WTC11 (cell line): ENCODE results near the gene SLC24A4. TPM values are rescaled to one million over a fixed set of nuclear protein-coding genes. Genes with fewer than 3 reads are reported as not detected.

Experiments
- ATAC-seq: fragments of 200-7000 bp; cut with Tn5 transposase; 2 replicates; pipeline ENCODE4 v1.10.0; 2021; ENCODE audit warnings: mild to moderate bottlenecking, moderate library complexity
- CTCF ChIA-PET: fragments of 300-600 bp; sonication (Branson Sonifier 250); formaldehyde crosslinking; loops from one replicate; lab custom pipeline; 2021; ENCODE audit warnings: antibody characterized with exemption; lab: Charles Lee
- POLR2A ChIA-PET: fragments of 350-600 bp; sonication (Branson Sonifier 250); formaldehyde crosslinking; loops from one replicate; lab custom pipeline; 2021; ENCODE audit warnings: antibody characterized with exemption; lab: Charles Lee
- DNase-seq: peaks from one replicate; pipeline ENCODE4 v3.0.0; 2021; ENCODE audit warnings: low spot score
- H3K27ac Mint-ChIP-seq: 2 replicates; pipeline ENCODE4 v1.8.0; 2021; ENCODE audit warnings: mixed read lengths
- H3K27me3 Mint-ChIP-seq: 2 replicates; pipeline ENCODE4 v1.8.0; 2021; ENCODE audit warnings: low read depth, mild to moderate bottlenecking, moderate library complexity, mixed read lengths
- H3K36me3 Mint-ChIP-seq: 2 replicates; pipeline ENCODE4 v1.8.0; 2021; ENCODE audit warnings: mixed read lengths
- H3K4me1 Mint-ChIP-seq: 2 replicates; pipeline ENCODE4 v1.8.0; 2022; ENCODE audit warnings: mixed read lengths
- H3K4me3 Mint-ChIP-seq: 2 replicates; pipeline ENCODE4 v1.8.0; 2021; ENCODE audit warnings: mild to moderate bottlenecking, moderate library complexity, mixed read lengths
- H3K9me3 Mint-ChIP-seq: 2 replicates; pipeline ENCODE4 v1.8.0; 2021; ENCODE audit warnings: mixed read lengths
- AFF4 ChIP-seq: sonication (generic); formaldehyde crosslinking; IDR thresholded peaks from 2 replicates; pipeline ENCODE4 v1.8.1; 2023; ENCODE audit warnings: mild to moderate bottlenecking, missing genetic modification reagents, borderline replicate concordance
- ATF2 ChIP-seq: sonication (generic); formaldehyde crosslinking; IDR thresholded peaks from 2 replicates; pipeline ENCODE4 v1.8.1; 2022; ENCODE audit warnings: low read depth, missing genetic modification reagents, borderline replicate concordance
- ATF6 ChIP-seq: sonication (generic); formaldehyde crosslinking; IDR thresholded peaks from 2 replicates; pipeline ENCODE4 v1.8.1; 2023; ENCODE audit warnings: mild to moderate bottlenecking, missing genetic modification reagents
- E2F5 ChIP-seq: sonication (generic); formaldehyde crosslinking; IDR thresholded peaks from 2 replicates; pipeline ENCODE4 v1.8.1; 2022; ENCODE audit warnings: mild to moderate bottlenecking, moderate library complexity, missing genetic modification reagents
- ELF4 ChIP-seq: sonication (generic); formaldehyde crosslinking; IDR thresholded peaks from 2 replicates; pipeline ENCODE4 v1.8.1; 2022; ENCODE audit warnings: low read depth, mild to moderate bottlenecking, moderate library complexity, missing genetic modification reagents
- EMX1 ChIP-seq: fragments of 250-450 bp; sonication (Bioruptor Pico); IDR thresholded peaks from 2 replicates; pipeline ENCODE4 v1.8.0; 2021; ENCODE audit warnings: mild to moderate bottlenecking
- ETV6 ChIP-seq: sonication (generic); formaldehyde crosslinking; IDR thresholded peaks from 2 replicates; pipeline ENCODE4 v1.8.1; 2022; ENCODE audit warnings: mild to moderate bottlenecking, missing genetic modification reagents
- GRHL2 ChIP-seq: fragments of 250-450 bp; sonication (Bioruptor Pico); IDR thresholded peaks from 2 replicates; pipeline ENCODE4 v1.8.0; 2022; ENCODE audit warnings: mild to moderate bottlenecking, moderate library complexity; ENCODE audit not compliant: insufficient replicate concordance, severe bottlenecking
- JAZF1 ChIP-seq: fragments of 250-450 bp; sonication (Bioruptor Pico); IDR thresholded peaks from 2 replicates; pipeline ENCODE4 v1.9.0; 2021; ENCODE audit warnings: moderate library complexity, mild to moderate bottlenecking, inconsistent platforms
- MYBL2 ChIP-seq: sonication (generic); formaldehyde crosslinking; IDR thresholded peaks from 2 replicates; pipeline ENCODE4 v1.8.1; 2023; ENCODE audit warnings: mild to moderate bottlenecking, moderate library complexity, missing genetic modification reagents
- NFYB ChIP-seq: sonication (generic); formaldehyde crosslinking; conservative IDR thresholded peaks from 2 replicates; pipeline ENCODE4 v1.8.0; 2022; ENCODE audit warnings: low read depth, missing genetic modification reagents
- NR3C1 ChIP-seq: sonication (generic); formaldehyde crosslinking; conservative IDR thresholded peaks from 2 replicates; pipeline ENCODE4 v1.8.1; 2023; ENCODE audit warnings: low read depth, mild to moderate bottlenecking, missing genetic modification reagents
- ZNF219 ChIP-seq: sonication (generic); formaldehyde crosslinking; IDR thresholded peaks from 2 replicates; pipeline ENCODE4 v1.8.0; 2023; ENCODE audit warnings: missing genetic modification reagents, mild to moderate bottlenecking, borderline replicate concordance
- ZNF396 ChIP-seq: fragments of 250-450 bp; sonication (Bioruptor Pico); IDR thresholded peaks from 2 replicates; pipeline ENCODE4 v1.8.0; 2021; ENCODE audit warnings: mild to moderate bottlenecking, moderate library complexity, borderline replicate concordance
- ZNF512 ChIP-seq: sonication (generic); formaldehyde crosslinking; IDR thresholded peaks from 2 replicates; pipeline ENCODE4 v1.8.1; 2022; ENCODE audit warnings: missing genetic modification reagents, borderline replicate concordance
- total RNA-seq: library from RNA; stranded (reverse); gene quantifications from 3 replicates; pipeline ENCODE4 v1.2.3, GENCODE V29; 2021

SLC24A4 gene
- total RNA-seq, 1 experiment from 2014 or later, result 0.90 TPM

- Mint-ChIP-seq H3K4me1 (peaks cover 19% of the 10 kb centered on the region), H3K27ac (no peak overlapping the region), H3K36me3 (no peaks in the 10 kb centered on the region), H3K9me3 (no peaks in the 10 kb centered on the region), H3K27me3 (no peaks in the 10 kb centered on the region)
- ChIA-PET CTCF (interaction anchor here (1.2 kb wide), 1 partner anchor 9 kb away, joined by 3 read pairs; no protein-coding TSS in a partner anchor), POLR2A (no interaction called here)
- ATAC-seq, result no peak
- no peak for DNase-seq
- no peak for TF ChIP-seq ZNF396 (CRISPR knock-in tag)
- TF ChIP-seq ZNF512, result no peak
- TF ChIP-seq, all 79 proteins: peak for 0
- H3K4me3 Mint-ChIP-seq, result no peak overlapping the region
Measured at GRCh38 chr14:92391726-92392125, 68.8 kb downstream of the SLC24A4 start.

- ATAC-seq, result no peak
- no peaks in the 10 kb centered on the region for H3K9me3 Mint-ChIP-seq
- H3K27ac Mint-ChIP-seq, result no peak overlapping the region
- CTCF ChIA-PET, result interaction anchor here (1.6 kb wide), 1 partner anchor 70 kb away, joined by 3 read pairs; the partner anchor contains the start of gene SLC24A4
- TF ChIP-seq AFF4 (CRISPR knock-in tag) (no peak), E2F5 (no peak), ZNF219 (no peak), EMX1 (CRISPR knock-in tag) (no peak), NFYB (no peak), ATF6 (no peak)
- TF ChIP-seq, all 79 proteins: peak for 0
- no peaks in the 10 kb centered on the region for H3K27me3 Mint-ChIP-seq
- peaks cover 27% of the 10 kb centered on the region for H3K4me1 Mint-ChIP-seq
- no peaks in the 10 kb centered on the region for H3K36me3 Mint-ChIP-seq
- POLR2A ChIA-PET, result no interaction called here
- no peak for DNase-seq
- H3K4me3 Mint-ChIP-seq, result no peak overlapping the region
Measured at GRCh38 chr14:92392711-92393110, 69.7 kb downstream of the SLC24A4 start.

- ATAC-seq, result no peak; the same call in 1 of the 2 replicates
- H3K36me3 Mint-ChIP-seq, result peaks cover 2% of the 10 kb centered on the region
- H3K4me3 Mint-ChIP-seq, result 0 out of 2 replicates have a peak overlapping the region, but pooled peaks have one; percentile 24
- ChIA-PET CTCF (interaction anchor here (0.5 kb wide), 1 partner anchor 378 kb away, joined by 3 read pairs; no protein-coding TSS in a partner anchor), POLR2A (no interaction called here)
- peak overlapping the region; percentile 15; the same call in 1 of the 2 replicates for H3K27ac Mint-ChIP-seq
- peaks cover 2% of the 10 kb centered on the region for H3K9me3 Mint-ChIP-seq
- peaks cover 50% of the 10 kb centered on the region for H3K4me1 Mint-ChIP-seq
- no peak for DNase-seq
- peaks cover 1% of the 10 kb centered on the region for H3K27me3 Mint-ChIP-seq
- TF ChIP-seq ETV6 (CRISPR knock-in tag) (no peak), JAZF1 (no peak), NR3C1 (CRISPR knock-in tag) (no peak), ELF4 (CRISPR knock-in tag) (no peak), ZNF512 (no peak), GRHL2 (no peak), EMX1 (CRISPR knock-in tag) (no peak), MYBL2 (CRISPR knock-in tag) (no peak), ATF2 (no peak)
Measured at GRCh38 chr14:92397150-92397952, 74.4 kb downstream of the SLC24A4 start.
